Choroid plexus epithelial cell (primary cell): ENCODE results near the gene KRTAP19-6.

Source experiments
- DNase-seq: peaks from one replicate; pipeline ENCODE4 v3.0.0-alpha.2; 2010; ENCODE audit warnings: low read depth
- H3K4me3 ChIP-seq: 2 replicates; pipeline ENCODE4 v1.5.1; 2011; ENCODE audit warnings: low read depth, mild to moderate bottlenecking, control low read depth, low read length, moderate library complexity
- TF ChIP-seq, protein P1 (sequence below): conservative IDR thresholded peaks from 2 replicates; pipeline ENCODE4 v1.5.1; 2011; ENCODE audit warnings: low read depth, mild to moderate bottlenecking, control low read depth, inconsistent platforms, low read length, moderate library complexity

Gene KRTAP19-6

GRCh38 chr21:30563630-30564029, 22.0 kb upstream of the KRTAP19-6 start:
- H3K4me3 ChIP-seq: no peak overlapping the region
- TF ChIP-seq, protein P1, sequence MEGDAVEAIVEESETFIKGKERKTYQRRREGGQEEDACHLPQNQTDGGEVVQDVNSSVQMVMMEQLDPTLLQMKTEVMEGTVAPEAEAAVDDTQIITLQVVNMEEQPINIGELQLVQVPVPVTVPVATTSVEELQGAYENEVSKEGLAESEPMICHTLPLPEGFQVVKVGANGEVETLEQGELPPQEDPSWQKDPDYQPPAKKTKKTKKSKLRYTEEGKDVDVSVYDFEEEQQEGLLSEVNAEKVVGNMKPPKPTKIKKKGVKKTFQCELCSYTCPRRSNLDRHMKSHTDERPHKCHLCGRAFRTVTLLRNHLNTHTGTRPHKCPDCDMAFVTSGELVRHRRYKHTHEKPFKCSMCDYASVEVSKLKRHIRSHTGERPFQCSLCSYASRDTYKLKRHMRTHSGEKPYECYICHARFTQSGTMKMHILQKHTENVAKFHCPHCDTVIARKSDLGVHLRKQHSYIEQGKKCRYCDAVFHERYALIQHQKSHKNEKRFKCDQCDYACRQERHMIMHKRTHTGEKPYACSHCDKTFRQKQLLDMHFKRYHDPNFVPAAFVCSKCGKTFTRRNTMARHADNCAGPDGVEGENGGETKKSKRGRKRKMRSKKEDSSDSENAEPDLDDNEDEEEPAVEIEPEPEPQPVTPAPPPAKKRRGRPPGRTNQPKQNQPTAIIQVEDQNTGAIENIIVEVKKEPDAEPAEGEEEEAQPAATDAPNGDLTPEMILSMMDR: no peak
- DNase-seq: no peak

DNA sequence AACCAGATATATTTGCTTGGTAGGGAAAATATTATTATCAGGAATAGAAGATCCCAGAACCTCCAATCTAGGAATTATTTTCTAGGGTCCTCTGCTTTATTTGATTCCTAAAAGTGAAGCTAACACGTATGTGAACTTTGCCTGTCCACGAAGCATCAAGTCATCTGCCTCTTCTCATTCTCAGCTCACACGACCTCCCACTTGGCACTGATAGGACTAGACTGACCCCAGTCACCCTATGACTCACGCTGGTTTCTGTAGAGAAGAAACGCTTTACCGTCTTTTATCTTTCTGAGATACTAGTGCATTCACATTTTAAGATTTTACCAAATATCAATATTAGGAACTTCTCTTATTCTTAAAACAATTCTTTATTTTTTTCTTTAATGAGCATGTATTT, 21.4 kb upstream of the KRTAP19-6 start:
- no peak for DNase-seq
- TF ChIP-seq, protein P1: no peak
- no peak overlapping the region for H3K4me3 ChIP-seq

DNA sequence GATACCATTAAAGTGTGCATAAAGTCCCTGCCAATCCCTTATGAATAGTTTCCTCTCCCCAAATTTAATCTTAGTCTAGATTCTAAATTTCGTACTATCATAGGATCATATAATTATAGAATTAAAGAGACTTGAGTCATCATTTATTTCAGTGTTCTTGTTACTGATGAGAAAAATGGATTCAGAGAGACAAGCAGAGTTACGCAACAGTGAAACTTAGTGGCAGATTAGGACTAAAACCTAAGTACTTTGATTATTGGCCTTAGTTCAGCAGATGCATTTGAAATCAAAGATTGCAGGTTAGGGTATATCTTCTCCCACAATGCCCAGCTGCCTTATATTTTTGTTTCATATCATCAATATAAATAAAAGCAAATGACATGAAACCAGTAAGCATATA, 20.3 kb upstream of the KRTAP19-6 start:
- no peak overlapping the region for H3K4me3 ChIP-seq
- TF ChIP-seq, protein P1: no peak
- DNase-seq: no peak

DNA sequence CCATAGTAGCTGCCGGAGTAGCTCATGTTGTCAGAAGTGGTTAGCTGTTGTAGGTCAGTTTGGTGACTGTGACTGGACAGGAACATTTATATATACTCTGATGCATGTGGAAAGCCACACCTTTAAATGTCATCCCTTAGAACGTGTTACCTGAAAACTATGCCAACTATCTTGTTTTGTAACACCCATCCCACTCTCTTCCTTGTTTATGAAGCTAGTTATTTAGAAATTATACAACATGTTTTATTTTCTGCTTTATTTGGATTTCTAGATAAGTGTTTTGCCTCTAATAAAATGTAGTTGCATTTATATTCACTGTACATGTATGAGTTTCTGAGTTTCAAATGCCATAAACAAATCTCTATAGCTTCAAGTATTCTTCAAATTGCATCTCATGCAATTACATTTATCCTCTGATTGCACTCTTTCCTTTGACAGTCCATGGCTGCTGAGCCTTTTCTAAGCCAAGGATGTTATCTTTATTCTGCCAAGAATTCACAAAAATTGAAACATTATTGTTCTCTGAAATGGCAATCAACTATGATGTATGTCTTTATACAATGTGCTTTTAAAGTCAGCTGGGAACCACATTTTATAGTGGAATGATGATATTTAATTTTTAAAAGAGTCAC, 19.7 kb upstream of the KRTAP19-6 start, which contains the start of gene KRTAP19-7:
Gene KRTAP19-7 (minus strand): TSS at position 51 of the 632 bp plus-strand sequence. CDS start 25 bp downstream, at position 26.
- no peak for DNase-seq
- TF ChIP-seq, protein P1: no peak
- H3K4me3 ChIP-seq: no peak within 1 kb of the TSS

DNA sequence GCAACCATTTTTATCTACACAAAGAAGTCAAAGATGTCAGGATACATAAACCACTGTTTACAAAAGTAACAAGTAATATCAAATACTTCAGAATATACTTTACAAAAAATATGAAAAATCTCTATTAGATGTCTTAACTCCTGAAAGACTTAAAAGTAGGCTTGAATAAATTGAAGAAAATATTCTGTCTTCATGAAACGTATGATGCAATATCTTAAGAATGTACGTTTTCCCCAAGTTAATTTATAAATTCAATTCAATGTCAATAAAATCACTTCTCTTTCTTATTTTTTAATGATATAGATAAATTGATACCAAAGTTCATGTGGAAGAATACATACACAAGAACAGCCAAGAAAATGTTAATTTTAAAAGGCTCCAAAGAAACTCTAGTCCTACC, 13.4 kb upstream of the KRTAP19-6 start:
- H3K4me3 ChIP-seq: no peak overlapping the region
- DNase-seq: no peak
- TF ChIP-seq, protein P1: no peak

- TF ChIP-seq, protein P1: no peak
- DNase-seq: no peak
- H3K4me3 ChIP-seq: no peak overlapping the region
These were observed 11.1 kb upstream of the KRTAP19-6 start for GRCh38 chr21:30552782-30553181.

DNA sequence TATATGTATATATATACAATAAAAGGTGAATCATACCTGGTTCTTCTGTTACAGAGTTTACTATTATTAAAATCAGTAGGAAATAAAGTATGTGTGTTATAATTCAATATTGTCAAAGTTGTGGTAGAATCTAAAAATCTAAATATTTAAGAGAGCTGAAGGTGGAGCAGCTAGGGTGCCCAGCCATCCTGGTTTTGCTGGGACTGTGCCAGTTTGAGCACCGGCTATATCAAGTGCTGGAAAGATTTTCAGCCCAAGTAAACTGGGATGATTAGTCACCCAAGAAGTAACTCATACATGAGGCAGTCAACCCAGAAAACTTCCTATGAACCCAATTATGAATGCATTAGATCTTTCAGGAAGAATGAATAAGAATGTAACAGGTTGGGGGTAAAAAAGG, 22.8 kb downstream of the KRTAP19-6 start:
- H3K4me3 ChIP-seq: no peak overlapping the region
- TF ChIP-seq, protein P1: no peak
- DNase-seq: no peak
